Measurements from ENCODE around the gene MAD1L1.
"Not testable (repeated sequence)": the region's sequence is repeated elsewhere in the genome, so short reads cannot be mapped to it uniquely, and the experiment has no call there.

Gene MAD1L1

GRCh38 chr7:2041496-2042367 lies 191.0 kb downstream of the MAD1L1 start:
- no peak for DNase-seq

- no peak for DNase-seq
Observed at GRCh38 chr7:2040893-2041270, 191.9 kb downstream of the MAD1L1 start.

GRCh38 chr7:2040201-2040892 lies 192.4 kb downstream of the MAD1L1 start:
- no peak for DNase-seq

- DNase-seq = no peak
Observed at GRCh38 chr7:2038931-2039728, 193.6 kb downstream of the MAD1L1 start.

GRCh38 chr7:2037808-2038522 lies 194.8 kb downstream of the MAD1L1 start:
- DNase-seq = no peak

- DNase-seq = no peak
Observed at GRCh38 chr7:2037301-2037807, 195.4 kb downstream of the MAD1L1 start.

GRCh38 chr7:2036786-2037185 lies 196.0 kb downstream of the MAD1L1 start:
- no peak for DNase-seq

GRCh38 chr7:2036201-2036600 lies 196.5 kb downstream of the MAD1L1 start:
- not testable (repeated sequence) for DNase-seq

GRCh38 chr7:2034291-2035201 lies 198.2 kb downstream of the MAD1L1 start:
- no peak for DNase-seq

- DNase-seq = no peak
Observed at GRCh38 chr7:2033586-2034135, 199.1 kb downstream of the MAD1L1 start.

- DNase-seq = no peak
Observed at GRCh38 chr7:2032876-2033407, 199.8 kb downstream of the MAD1L1 start.

GRCh38 chr7:2032030-2032875 lies 200.5 kb downstream of the MAD1L1 start:
- DNase-seq = no peak

- DNase-seq = no peak
Observed at GRCh38 chr7:2031451-2031845, 201.3 kb downstream of the MAD1L1 start.

GRCh38 chr7:2030475-2031450 lies 202.0 kb downstream of the MAD1L1 start:
- DNase-seq = no peak

- DNase-seq = no peak
Observed at GRCh38 chr7:2029936-2030335, 202.8 kb downstream of the MAD1L1 start.

GRCh38 chr7:2029211-2029905 lies 203.4 kb downstream of the MAD1L1 start:
- no peak for DNase-seq

GRCh38 chr7:2028733-2029132 lies 204.0 kb downstream of the MAD1L1 start:
- DNase-seq = no peak

- no peak for DNase-seq
Observed at GRCh38 chr7:2025188-2025587, 207.6 kb downstream of the MAD1L1 start.

Measured in activated CD4-positive, alpha-beta T cell treated with anti-CD3 and anti-CD28 coated beads for 1 hour (primary cell).